Activated CD4-positive, alpha-beta T cell treated with anti-CD3 and anti-CD28 coated beads, Interleukin-2, amount 50 U/mL, for 1 hour (primary cell): ENCODE data around the gene SYN1.

Source experiments
- DNase-seq: peaks from one replicate; pipeline ENCODE4 v3.0.0-alpha.2; 2020

SYN1 gene

DNA sequence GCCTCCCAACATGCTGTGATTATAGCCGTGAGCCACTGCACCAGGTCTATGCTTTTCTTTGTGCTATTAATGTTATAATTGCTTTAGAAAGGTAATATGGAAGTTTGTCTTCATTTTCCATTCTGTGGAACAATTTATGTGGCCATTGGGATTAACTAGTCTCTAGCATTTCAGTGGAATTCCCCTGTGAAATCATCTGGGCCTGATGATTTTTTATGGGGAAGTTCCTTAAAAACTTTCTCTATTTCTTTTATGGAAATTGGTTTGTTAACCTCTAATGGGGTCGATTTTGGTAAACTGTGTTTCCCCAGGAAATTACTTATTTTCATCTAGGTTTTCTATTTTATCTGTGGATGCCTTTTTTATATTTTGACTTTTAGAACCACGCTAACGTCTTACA lies 26.1 kb downstream of the SYN1 start:
- no peak for DNase-seq

DNA sequence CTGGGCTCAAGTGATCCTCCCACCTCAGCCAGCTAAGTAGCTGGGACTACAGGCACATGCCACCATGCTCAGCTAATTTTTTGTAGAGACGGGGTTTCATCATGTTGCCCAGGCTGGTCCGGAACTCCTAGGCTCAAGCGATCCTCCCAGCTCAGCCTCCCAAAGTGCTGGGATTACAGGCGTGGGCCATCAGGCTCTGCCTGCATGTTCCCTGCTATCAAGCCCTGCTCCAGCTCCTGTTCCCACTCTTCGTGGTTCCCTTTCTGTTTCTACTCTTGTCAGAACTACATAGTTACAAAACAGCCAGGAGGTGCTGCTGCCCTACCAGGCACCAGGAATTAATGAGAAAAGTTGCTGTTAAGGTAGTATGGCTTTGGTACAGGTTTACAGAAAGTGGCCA lies 28.7 kb downstream of the SYN1 start:
- DNase-seq, result no peak

DNA sequence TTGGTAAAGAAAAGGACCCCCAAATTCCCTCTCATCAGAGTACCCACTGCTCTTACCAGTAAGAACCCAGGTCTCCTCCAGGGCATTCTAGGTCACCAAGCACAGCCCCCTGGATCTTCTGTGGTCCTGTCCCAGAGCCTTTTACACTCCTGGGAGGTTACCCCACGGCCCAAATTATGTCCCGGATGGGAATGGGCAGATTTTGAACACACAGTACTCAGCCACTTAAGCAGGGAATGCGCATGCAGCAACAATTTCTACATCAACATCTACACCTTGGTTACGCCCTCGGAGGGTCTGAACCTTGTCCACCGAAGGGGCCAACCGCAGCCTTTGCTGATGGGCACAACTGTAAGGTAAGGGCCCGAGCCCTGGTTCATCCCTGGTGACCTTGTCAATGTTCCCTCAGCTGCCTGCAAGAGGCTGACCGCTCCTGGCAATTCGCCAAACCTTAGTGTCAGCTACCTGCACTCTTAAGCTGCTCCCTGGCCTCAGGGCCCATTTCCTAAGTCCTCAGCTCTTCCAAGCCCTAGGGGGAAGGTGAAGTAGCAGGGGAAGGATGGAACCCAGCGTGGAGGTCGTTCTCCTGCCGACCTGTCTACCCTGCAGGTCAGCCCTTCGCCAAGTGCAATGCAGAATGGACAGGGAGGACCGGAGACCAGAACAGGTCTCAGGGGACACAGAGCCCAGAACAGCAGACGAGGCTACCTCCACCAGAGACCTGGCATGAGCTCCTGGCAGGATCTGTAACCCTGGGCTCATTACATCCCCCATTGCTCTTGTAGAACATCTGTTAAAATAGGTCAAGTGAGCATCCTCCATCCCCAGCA lies 31.5 kb downstream of the SYN1 start:
- DNase-seq, result no peak

DNA sequence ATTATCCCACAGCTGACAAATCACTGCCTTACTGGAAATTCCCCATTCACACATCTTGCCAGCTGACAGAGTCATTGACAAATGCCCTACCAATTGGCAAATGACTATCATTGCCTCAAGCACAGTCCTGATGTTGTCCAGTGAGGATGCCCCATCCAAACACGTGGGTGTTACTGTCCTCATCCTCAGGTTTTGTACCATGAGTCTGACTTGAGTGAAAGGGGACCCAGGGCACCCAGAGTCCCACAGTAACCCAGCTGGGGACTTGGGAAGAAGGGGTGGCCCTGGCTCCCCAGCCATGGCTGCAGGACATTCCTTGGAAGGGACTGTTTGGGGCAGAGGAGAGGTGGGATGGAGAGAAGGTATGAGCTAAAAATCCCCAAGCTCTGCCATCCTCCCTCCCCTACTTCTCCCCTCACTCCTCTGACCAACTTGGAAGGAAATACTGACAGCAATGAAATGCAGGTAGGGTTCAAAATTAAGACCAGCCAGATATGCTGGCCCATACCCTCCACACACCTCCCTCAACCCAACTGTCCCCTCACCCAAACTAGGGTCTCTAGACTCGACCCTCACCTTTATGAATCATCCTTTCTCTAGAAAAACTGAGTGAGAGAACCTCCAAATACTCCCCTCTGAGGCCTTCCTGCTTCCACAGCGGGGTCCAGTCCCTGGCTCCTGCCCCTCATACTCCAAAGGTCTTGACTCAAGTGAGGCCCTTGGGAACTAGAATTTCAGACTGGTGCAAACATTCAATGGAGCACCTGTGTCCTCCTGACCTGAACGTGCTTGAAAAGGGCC lies 32.4 kb downstream of the SYN1 start:
- no peak for DNase-seq

DNA sequence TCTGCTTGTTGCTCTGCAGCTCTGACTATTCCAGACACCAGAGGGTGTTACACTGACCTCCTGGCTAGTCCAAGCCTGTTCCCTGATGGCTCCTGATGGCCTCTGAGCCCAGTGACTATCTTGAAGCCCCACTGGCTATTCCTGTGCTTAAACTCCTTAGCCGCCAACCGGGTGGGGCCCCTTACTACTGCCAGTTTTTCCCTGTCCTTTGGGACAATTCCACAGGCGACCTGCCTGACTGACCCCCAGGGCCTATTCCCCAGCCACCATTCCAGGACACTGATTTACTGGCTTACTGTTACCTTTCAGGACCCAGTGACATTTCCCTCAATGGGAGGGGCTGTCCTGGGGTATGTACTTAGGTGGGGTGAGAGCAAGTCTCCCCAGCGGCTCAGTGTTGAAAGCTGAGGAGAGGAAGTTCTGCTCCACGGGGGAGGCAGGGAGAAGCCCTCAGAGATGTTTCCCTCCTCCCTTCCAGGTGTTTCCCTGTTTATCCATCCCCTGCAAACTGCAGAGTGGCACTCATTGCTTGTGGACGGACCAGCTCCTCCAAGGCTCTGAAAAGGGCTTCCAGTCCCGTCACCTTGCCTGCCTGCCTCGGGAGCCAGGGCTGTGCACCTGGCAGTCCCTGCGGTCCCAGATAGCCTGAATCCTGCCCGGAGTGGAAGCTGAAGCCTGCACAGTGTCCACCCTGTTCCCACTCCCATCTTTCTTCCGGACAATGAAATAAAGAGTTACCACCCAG lies 33.4 kb downstream of the SYN1 start:
- DNase-seq, result no peak

DNA sequence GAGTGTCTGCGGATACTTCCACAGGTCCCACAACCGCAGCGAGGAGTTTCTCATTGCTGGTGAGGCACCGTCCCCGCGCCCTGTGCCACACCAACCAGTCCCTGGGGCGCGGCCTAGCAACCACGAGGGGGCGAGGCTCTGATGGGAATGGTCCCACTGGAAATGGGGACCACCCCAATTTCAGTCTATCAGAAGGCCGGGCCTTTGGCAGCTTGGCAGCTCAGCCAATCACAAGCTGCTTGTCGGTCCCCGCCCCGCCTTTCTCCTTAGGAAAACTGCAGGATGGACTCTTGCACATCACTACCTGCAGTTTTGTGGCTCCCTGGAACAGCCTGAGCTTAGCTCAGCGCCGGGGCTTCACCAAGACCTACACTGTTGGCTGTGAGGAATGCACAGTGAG lies 34.4 kb downstream of the SYN1 start:
- no peak for DNase-seq

DNA sequence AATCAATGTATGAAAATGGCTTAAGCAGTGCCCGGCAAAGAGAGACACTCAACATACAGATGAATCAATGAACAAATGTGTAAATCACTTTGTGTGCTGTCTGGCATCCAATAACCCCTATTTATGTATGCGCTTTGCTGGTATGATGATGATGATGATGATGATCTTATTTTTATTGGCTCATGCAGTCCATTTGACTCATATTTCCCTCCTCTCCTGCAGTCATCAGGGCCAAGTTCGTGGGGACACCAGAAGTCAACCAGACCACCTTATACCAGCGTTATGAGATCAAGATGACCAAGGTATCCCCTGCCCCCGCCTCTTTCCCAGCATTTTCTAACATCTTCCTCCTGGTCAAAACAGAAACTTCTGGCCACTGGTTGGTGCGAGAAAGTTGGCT lies 34.9 kb downstream of the SYN1 start:
- no peak for DNase-seq

DNA sequence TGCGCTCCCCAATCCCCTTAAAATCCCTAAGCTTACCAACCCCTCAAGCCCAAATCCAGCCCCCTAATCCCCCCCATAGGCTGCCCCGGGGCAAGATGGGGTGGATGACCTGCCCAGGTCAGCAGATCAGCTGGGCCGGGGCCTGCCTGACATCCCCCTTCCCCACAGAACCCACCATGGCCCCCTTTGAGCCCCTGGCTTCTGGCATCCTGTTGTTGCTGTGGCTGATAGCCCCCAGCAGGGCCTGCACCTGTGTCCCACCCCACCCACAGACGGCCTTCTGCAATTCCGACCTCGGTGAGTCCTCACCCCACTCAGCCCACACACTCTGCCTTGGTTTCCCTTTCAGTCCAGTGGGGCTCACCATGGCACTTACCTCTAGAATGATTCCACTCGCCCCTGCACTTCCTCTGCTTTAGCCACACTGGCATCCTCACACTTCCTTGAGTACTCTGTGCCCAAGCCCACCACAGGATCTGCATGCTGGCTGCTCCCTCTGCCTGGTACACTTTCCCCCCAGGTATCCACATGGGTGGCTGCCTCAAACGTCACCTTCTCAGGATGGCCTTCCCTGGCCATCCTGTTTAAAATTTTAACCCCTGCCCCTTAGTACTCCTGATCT lies 36.3 kb downstream of the SYN1 start:
- DNase-seq, result no peak

DNA sequence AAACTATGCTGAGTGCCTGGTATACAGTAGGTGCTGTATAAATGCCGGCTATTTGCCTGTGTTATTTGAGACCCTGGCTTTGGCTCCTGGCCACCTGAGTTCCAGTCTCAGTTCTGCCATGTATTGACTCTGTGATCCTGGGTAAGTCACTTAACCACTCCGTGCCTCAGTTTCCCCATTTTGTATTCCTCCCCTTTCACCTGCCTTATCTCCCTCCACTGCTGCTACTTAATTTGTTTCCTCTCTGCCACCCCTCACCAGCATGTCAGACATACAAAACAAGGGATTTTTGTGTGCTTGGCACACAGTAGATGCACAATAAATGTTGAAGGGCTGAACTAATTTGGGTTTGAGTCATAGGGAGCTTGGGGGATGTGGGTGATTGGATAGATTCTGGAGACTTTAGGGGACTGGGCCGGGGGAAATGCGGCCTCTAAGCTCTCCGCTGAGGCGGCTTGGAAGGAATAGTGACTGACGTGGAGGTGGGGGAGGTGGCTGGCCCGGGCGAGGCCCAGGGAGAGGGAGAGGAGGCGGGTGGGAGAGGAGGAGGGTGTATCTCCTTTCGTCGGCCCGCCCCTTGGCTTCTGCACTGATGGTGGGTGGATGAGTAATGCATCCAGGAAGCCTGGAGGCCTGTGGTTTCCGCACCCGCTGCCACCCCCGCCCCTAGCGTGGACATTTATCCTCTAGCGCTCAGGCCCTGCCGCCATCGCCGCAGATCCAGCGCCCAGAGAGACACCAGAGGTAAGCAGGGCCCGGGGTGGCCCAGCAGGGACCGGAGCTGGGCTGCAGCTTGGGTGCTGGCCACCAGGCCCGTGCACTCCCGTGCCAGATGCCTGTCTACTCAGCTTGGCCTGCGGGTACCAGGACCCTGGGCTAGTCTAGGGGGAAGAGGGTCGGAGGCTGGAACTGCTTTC lies 37.7 kb downstream of the SYN1 start, which contains the start of gene TIMP1:
TSS of gene TIMP1 (plus strand) at position 706 of the 917 bp plus-strand sequence. CDS start 980 bp downstream, outside the sequence.
- peak; percentile 76 for DNase-seq

DNA sequence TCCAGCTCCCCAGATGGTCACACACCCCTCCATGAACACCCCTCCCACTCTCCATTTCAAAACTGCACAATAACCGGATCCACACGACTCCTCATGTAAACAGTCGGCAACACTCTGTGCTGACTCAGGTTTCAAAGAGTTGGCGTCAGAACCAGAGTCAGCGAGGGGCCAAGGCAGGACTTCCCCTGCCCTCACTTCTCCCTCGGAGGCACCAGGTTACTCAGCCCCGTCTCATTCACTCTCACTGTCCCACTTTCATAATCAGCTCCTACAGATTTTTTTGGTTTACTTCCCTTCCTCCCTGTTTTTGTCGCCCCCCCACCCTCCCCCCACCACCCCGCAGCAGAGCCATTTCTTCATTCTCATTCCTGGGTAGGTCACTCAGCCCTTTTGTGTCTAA lies 40.1 kb downstream of the SYN1 start:
- DNase-seq, result no peak

DNA sequence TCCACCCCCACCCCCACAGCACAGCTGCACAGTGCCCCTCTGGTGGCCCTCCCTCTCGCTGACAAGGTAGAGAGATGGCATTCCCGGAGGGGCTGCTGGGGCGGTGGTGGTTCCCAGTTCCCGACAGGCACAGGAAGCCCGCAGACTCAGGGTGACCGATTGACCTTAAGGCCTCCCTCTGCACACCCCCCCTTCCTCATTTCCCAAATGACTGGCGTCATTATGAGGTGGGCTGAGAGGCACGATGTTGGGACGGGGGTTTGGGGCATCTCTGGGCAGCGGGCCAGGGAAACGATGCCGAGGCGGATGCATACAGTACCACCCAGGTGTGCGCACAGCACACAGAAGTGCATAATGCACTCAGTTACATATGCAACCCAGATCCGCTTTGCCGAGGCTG lies 41.0 kb downstream of the SYN1 start:
- no peak for DNase-seq

DNA sequence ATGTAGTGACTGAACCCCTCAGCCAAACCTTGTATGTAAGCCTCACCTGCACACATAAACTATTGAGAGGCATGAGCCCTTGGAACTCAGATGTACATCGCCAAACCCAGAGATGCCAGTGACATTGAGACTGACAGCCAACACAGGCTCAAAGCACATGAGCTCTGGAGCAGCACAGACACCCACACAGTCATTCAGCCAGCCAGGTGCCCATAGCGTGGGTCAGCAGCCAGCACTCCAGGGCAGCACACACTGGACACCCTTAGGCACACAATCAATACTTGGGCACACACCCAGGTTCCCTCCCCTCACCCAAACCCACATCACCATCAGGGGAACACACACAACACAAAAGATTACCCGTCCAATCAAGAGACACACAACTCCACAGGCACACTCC lies 41.8 kb downstream of the SYN1 start:
- no peak for DNase-seq

DNA sequence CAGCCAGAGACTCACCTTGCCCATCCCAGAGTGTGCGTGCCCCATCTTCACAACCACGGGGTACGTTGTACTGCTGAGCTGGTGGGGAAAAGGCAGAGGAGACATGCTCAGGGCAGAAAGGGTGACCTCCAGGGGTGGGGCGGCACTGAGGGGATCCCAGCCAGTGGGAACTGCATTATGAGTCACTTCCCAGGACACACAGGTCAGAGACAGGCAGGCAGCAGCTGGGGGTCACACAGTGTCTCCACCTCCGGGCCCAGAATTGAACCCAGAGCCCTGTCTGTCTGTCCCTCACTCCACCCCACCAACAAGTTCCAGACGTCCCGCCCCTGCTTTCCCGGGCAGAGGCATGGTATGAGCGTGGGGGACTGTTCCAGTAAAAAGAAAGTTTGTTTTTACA lies 42.2 kb downstream of the SYN1 start:
- no peak for DNase-seq

DNA sequence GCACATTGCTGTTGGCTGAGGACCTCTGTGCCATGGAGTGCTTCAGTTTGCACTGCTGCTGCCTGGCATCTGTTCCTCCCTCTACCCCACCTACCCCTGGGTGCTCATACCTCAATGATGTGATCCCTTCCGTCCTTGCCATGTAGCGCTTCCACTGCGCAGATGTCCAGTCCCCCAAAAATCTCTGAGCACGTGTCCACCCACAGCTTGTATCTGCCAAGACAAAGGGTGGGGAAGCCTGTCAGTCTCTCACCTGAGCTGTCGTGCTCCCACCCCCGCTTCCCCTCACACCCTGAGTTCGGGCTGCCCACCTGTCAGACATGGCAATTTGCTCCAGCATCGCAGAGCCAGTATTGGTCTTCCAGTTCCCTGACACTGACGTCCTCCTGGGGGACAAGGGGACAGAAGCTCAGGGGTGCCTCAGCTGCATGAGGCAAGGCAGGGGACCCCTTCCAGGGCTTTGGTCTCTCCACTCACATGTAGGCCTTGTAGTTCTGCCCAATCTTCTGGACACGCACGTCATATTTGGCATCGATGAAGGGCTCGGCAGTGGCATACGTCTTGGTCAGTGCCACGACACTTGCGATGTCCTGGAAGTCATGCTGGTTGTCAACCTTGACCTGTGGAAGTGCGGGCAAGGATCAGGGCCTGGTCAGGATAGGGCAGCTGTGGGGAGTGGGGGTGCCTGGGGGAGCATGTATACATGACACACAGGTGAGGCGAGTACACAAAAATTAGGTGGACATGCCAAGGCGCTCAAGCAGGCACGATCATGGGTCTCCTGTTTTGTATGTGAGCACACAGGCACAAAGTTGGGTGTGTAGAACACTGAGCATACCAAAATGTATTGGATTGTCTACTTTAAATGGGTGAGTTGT lies 43.4 kb downstream of the SYN1 start:
- DNase-seq, result no peak

DNA sequence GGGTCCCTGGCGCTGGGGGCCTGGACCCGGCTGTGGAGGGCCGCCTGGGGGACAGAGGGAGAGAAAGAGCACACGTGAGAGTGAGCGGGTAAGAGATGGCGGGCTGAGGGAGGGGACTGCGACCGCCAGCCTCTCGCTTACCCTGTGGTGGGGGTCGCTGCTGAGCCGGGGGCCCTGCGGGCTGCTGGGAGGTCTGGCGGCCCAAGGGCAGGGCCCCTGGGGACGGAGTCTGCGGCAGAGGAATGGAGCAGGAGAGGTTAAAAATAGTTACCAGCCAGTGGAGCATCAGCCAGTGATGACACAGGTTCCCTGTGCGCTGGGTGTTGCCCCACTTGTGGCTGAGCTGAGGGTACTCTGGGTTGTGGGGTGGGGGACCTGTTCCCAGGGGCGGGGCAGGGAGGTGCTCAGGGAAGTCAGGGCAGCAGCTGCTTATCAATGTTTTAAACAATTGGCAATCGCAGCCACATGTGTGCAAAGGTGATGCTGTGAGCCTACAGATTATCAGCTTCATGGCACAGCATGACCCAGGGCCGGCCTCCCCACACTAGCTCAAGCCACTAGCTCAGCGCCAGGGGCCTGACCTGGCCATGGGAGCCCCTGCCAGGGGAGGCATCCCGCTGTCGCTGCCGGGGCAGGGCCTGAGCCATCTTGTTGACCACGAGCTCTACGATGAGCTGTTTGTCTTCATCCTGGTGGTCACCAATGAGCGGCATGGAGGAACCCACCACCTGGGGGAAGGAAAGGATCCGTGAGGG lies 44.9 kb downstream of the SYN1 start:
- DNase-seq, result no peak

DNA sequence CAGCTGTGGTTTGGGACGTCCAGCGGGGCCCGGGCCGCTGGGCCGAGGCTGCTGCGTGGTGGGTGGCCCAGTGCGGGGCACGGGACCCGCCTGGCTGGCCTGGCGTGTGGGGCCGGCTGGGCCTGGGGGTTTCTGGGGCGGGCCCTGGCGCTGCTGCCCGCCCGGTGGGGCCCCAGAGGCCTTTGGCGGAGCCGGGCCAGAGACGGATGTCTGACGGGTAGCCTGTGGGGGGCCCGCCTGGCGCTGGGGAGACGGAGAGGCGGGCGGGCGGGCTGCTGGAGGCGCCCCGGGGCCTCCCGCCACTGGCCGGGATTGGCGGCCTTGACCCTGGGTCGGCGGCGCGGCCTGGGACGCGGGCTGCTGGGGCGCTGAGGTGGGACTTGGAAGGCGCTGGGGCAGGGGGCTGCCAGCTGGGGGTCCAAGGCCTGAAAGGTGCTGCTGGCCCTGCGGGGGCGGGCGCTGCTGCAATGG lies 45.5 kb downstream of the SYN1 start:
- DNase-seq, result no peak

DNA sequence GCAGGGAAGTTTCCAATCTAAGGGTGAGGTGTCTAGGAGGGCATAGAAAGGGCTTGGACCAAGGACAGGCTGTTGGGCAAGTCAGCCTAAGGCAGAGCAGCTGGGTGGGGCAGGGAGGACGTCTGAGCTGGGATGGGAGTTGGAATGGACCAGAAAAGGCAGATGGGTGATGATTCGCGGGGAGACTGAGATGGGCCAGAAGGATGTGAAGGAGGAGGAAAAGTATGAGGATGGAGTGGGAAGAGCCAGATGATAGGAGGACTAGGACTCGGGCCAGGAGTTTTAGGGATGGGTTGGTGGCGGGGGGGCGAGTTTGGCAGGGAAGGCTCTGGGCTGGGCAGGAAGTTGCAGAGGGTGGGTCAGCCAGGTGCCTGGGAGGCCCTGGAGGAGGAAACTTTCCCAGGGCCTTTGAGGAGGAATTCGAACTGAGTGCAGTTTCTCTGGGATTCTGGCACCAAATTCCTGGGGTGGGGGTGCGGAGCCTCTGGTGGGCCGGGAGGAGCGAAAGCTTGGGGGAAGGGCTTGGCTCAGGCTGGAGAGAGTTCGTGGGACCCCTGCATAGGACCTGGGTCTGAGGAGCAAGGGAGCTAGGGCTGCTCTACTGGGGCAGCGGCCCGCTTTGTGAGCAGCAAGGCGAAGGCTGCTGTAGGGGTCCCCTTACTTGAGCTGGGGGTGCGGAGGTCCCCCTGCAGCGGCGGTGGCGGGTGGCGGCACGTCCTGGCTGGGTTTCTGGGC lies 46.1 kb downstream of the SYN1 start:
- DNase-seq, result no peak

DNA sequence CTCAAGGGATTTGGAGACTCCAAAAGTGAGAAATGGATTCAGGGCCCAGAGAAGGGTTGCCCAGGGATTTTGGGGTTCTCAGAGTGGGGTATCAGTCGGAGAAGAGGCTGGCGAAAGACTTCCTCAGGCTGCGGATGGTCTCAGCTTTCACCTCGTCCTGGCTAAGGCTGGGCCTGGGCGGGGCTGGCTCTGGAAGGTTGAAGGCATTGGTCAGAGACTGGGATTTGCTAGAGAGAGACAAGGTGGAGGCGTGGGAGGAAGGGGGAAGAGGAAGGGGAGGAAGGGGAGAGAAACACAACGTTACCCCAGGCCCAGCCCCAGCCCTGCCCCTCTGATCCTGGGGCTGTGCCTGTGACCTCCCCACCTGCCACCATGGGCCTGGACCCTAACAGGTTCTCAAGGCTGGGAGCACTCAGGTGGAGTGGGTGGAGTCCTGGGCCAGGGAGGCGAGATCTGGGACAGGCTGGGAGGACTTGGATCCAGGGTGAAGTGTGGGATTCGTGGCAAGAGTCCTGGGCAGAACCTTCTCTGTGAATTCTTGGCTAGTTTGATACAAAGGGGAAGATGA lies 46.8 kb downstream of the SYN1 start:
- DNase-seq, result no peak

DNA sequence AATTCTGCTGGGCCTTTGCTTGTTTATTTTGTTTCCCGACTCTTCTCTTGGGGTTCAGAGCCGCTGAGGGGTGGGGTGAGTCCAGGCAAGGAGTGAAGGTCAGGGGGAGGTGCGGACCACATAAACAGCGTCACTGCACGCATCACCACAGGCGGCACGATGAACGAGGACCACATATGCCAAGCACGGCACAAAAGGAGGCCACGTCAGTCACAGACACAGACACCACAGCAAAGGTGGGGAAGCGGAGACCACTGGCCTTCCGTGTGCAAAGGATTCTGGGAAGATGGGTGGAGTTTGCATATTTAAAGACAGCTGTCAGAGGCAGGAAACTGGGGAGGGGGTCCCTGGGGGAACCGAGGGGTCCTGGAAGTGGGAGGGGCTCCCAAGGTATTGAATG lies 47.8 kb downstream of the SYN1 start:
- DNase-seq, result no peak
